Measurements from ENCODE around the gene KREMEN2. TPM values are rescaled to one million over a fixed set of nuclear protein-coding genes. Genes with fewer than 3 reads are reported as not detected.

The KREMEN2 gene
- total and polyA plus RNA-seq, 2 donors (not counting 3 experiments of a cell fraction or from before 2014, with no cell fraction given) = not detected

- DNase-seq (ENCODE audit: low read depth, low spot score) (no peak), FAIRE-seq (no peak)
- no TSS peak for BruUV-seq (replicated peaks)
- intact Hi-C loops (cut with micrococcal nuclease) (no loop called here), dilution Hi-C loops (cut with MboI; ENCODE audit: extremely low pct_ligation_motif_present, low sequenced_read_pairs) (no loop called here)
- Histone ChIP-seq H3K27me3 (ENCODE audit: control insufficient read depth in 2 of 2, insufficient read depth in 2 of 2, low read length in 2 of 2) (peaks cover 3 to 18% of the 10 kb centered on the region in 2 experiments), H3K9me1 (replicated peaks; ENCODE audit: control insufficient read depth, extremely low read depth, insufficient read depth, low read length) (no peaks in the 10 kb centered on the region), H3K27ac (ENCODE audit: insufficient read depth, low read depth, low read length) (no peak overlapping the region), H3K9me3 (replicated peaks; ENCODE audit: control insufficient read depth, insufficient read depth, low read length) (no peaks in the 10 kb centered on the region), H3K36me3 (ENCODE audit: control insufficient read depth in 2 of 2, extremely low read depth in 1 of 2, insufficient read depth in 2 of 2, low read length in 2 of 2) (peaks cover 0 to 2% of the 10 kb centered on the region in 2 experiments), H3K4me3 (replicated peaks in 1 of 3; ENCODE audit: insufficient read depth in 1 of 3, low read depth in 1 of 3, low read length in 3 of 3) (no peak overlapping the region), H3K79me2 (ENCODE audit: control insufficient read depth, insufficient read depth, low read length) (peaks cover 12% of the 10 kb centered on the region), H2AFZ (ENCODE audit: low read depth, low read length) (no peak overlapping the region), H3K9ac (replicated peaks; ENCODE audit: extremely low read depth, insufficient read depth, low read length) (no peak overlapping the region), H4K20me1 (replicated peaks; ENCODE audit: control insufficient read depth, extremely low read depth, insufficient read depth, low read length) (no peaks in the 10 kb centered on the region), H3K4me2 (ENCODE audit: insufficient read depth, low read length) (no peak overlapping the region), H3K4me1 (ENCODE audit: control insufficient read depth, extremely low read depth, insufficient read depth, low read length) (peaks cover 9% of the 10 kb centered on the region)
- ChIA-PET CTCF (interaction anchor here (2.4 kb wide), 1 partner anchor 10 kb away, joined by 10 read pairs; the partner anchor contains the start of gene PKMYT1), POLR2A (interaction anchor here (1.1 kb wide), 1 partner anchor 9 kb away, joined by 3 read pairs; the partner anchor contains the start of gene PKMYT1)
- peak; percentile 49 for TF ChIP-seq POLR2A (IDR thresholded peaks at IDR 0.05; ENCODE audit: low read depth, low read length)
- TF ChIP-seq JUN (IDR thresholded peaks at IDR 0.05; ENCODE audit: borderline replicate concordance, insufficient read depth, insufficient read length, low read depth) = no peak
- TF ChIP-seq EZH2 (IDR thresholded peaks at IDR 0.05; ENCODE audit: borderline replicate concordance, low read depth, low read length, severe bottlenecking) = no peak
- TF ChIP-seq GATA2 (IDR thresholded peaks at IDR 0.05; ENCODE audit: insufficient read depth, insufficient read length, low read depth, low read length) = no peak
Measured at GRCh38 chr16:2971134-2971984, 7.3 kb downstream of the KREMEN2 start.

- TF ChIP-seq CTCF (IDR thresholded peaks at IDR 0.05; ENCODE audit: extremely low read depth in 1 of 2, insufficient read depth in 1 of 2, low read depth in 1 of 2, low read length in 2 of 2) (no peak), POLR2A (IDR thresholded peaks at IDR 0.05; ENCODE audit: low read depth, low read length) (no peak), MYC (IDR thresholded peaks at IDR 0.05; ENCODE audit: low read depth, low read length) (no peak), MAX (IDR thresholded peaks at IDR 0.05; ENCODE audit: insufficient read depth, insufficient read length) (no peak), POLR2AphosphoS5 (IDR thresholded peaks at IDR 0.05; ENCODE audit: insufficient read depth, low read depth, low read length) (no peak), GATA2 (IDR thresholded peaks at IDR 0.05; ENCODE audit: insufficient read depth, insufficient read length, low read depth, low read length) (no peak), EZH2 (IDR thresholded peaks at IDR 0.05; ENCODE audit: borderline replicate concordance, low read depth, low read length, severe bottlenecking) (no peak), FOS (IDR thresholded peaks at IDR 0.05; ENCODE audit: borderline replicate concordance, insufficient read depth, low read length) (no peak), JUN (IDR thresholded peaks at IDR 0.05; ENCODE audit: borderline replicate concordance, insufficient read depth, insufficient read length, low read depth) (no peak)
- Histone ChIP-seq H3K79me2 (ENCODE audit: control insufficient read depth, insufficient read depth, low read length) (peaks cover 12% of the 10 kb centered on the region), H3K27me3 (ENCODE audit: control insufficient read depth in 2 of 2, insufficient read depth in 2 of 2, low read length in 2 of 2) (peaks cover 3 to 10% of the 10 kb centered on the region in 2 experiments), H3K4me1 (ENCODE audit: control insufficient read depth, extremely low read depth, insufficient read depth, low read length) (peaks cover 9% of the 10 kb centered on the region), H2AFZ (ENCODE audit: low read depth, low read length) (no peak overlapping the region), H3K27ac (ENCODE audit: insufficient read depth, low read depth, low read length) (no peak overlapping the region), H4K20me1 (replicated peaks; ENCODE audit: control insufficient read depth, extremely low read depth, insufficient read depth, low read length) (no peaks in the 10 kb centered on the region), H3K4me3 (replicated peaks in 1 of 3; ENCODE audit: insufficient read depth in 1 of 3, low read depth in 1 of 3, low read length in 3 of 3) (no peak overlapping the region), H3K9ac (replicated peaks; ENCODE audit: extremely low read depth, insufficient read depth, low read length) (no peak overlapping the region), H3K36me3 (ENCODE audit: control insufficient read depth in 2 of 2, extremely low read depth in 1 of 2, insufficient read depth in 2 of 2, low read length in 2 of 2) (peaks cover 0 to 2% of the 10 kb centered on the region in 2 experiments), H3K9me1 (replicated peaks; ENCODE audit: control insufficient read depth, extremely low read depth, insufficient read depth, low read length) (no peaks in the 10 kb centered on the region), H3K9me3 (replicated peaks; ENCODE audit: control insufficient read depth, insufficient read depth, low read length) (no peaks in the 10 kb centered on the region), H3K4me2 (ENCODE audit: insufficient read depth, low read length) (no peak overlapping the region)
- DNase-seq (ENCODE audit: low read depth, low spot score) (no peak), FAIRE-seq (no peak)
- POLR2A ChIA-PET = interaction anchor here (1.1 kb wide), 1 partner anchor 8 kb away, joined by 3 read pairs; the partner anchor contains the start of gene PKMYT1
- intact Hi-C loops (cut with micrococcal nuclease) = no loop called here
- CTCF ChIA-PET = no interaction called here
- no TSS peak for BruUV-seq (replicated peaks)
- dilution Hi-C loops (cut with MboI; ENCODE audit: extremely low pct_ligation_motif_present, low sequenced_read_pairs) = no loop called here
Measured at GRCh38 chr16:2971985-2972784, 8.1 kb downstream of the KREMEN2 start.

Measured in endothelial cell of umbilical vein (primary cell).